ENCODE measurements around the gene PTCH2.
"Not testable (repeated sequence)": the region's sequence is repeated elsewhere in the genome, so short reads cannot be mapped to it uniquely, and the experiment has no call there.

GRCh38 chr1:44815926-44816325 lies 27.1 kb downstream of the PTCH2 start:
- TF ChIP-seq CTCF, POLR2A (IDR thresholded peaks at IDR 0.05): not testable (repeated sequence)
